KOPT-K1 (cell line): ENCODE data around the gene EPM2A.
"Not testable (repeated sequence)": the region's sequence is repeated elsewhere in the genome, so short reads cannot be mapped to it uniquely, and the experiment has no call there.

Experiments used
- H3K27ac ChIP-seq: fragments of 200-600 bp; sonication (generic); 2 replicates; pipeline ENCODE4 v1.5.1; 2016; ENCODE audit warnings: antibody characterized with exemption, mild to moderate bottlenecking, low read depth, low read length; ENCODE audit not compliant: poor library complexity, severe bottlenecking
- H3K36me3 ChIP-seq: fragments of 200-600 bp; sonication (generic); 2 replicates; pipeline ENCODE4 v1.5.1; 2017; ENCODE audit warnings: antibody characterized with exemption, mild to moderate bottlenecking, low read length, moderate library complexity; ENCODE audit not compliant: insufficient read depth
- H3K9me3 ChIP-seq: fragments of 200-600 bp; sonication (generic); 2 replicates; pipeline ENCODE4 v1.5.1; 2017; ENCODE audit warnings: antibody characterized with exemption, low read length, mild to moderate bottlenecking; ENCODE audit not compliant: insufficient read depth, poor library complexity, severe bottlenecking

The EPM2A gene

DNA sequence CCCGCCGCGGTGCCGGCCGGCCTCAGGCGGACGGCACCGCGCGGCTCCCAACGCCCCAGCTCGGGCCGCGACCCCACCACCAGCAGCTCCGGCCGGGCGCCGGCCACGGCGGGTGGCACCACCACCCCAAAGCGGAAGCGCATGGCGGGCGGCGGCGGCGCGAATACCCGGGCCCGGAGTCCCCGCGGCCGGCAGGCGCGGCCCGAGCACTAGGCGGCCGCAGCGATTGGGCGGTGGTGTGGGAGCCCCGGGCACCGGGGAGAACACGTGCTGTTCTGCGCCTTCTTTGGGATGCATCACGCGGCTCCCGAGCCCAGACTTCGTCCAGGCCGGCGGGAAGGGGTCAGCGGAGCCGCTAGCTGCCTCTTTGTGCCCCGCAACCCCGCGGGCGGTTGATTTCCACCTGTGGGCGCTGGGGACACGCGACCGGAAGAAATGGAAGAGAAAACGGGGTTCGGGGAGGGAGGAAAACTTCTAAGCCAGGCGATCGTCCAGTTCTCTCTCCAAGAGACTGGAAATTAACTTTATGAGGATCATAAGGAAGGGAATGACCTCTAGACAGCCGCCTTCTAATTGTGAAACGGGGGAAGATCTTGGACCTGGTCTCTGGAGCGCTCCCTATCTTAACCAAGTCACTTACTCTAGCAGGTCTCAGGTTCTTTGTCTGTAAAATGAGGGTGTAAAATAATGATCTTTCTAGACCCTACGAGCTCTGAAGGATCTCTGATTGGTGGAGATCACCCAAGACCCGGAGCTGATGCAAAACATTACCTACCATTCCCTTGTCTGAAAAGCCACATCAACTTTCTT is at the start of gene EPM2A:
Gene EPM2A (minus strand): TSS at position 165 of the 810 bp plus-strand sequence. CDS start 22 bp downstream, at position 143.
- Histone ChIP-seq H3K9me3 (no peaks in the 10 kb centered on the region), H3K27ac (peak within 1 kb of the TSS; percentile 99), H3K36me3 (no peaks in the 10 kb centered on the region)

DNA sequence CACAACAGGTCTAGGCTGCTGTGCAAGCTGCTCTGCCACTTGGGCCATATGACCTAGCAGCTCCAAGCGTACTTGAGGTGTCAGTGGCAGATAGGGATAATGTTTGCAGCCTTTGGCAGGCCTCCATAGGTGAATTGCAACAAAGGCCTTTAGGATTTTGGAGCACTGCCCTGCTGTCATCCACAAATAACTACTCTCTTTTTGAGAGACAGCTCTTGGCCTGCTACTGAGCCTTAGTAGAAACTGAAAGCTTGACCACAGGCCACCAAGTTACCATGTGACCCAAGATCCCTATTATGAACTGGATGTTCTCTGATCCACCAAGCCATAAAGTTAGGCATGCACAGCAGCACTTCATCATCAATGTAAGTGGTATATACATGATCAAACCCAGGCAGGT is 49.4 kb upstream of the EPM2A start:
- no peak overlapping the region for H3K27ac ChIP-seq
- H3K9me3 ChIP-seq: peaks cover 7% of the 10 kb centered on the region
- H3K36me3 ChIP-seq: no peaks in the 10 kb centered on the region

DNA sequence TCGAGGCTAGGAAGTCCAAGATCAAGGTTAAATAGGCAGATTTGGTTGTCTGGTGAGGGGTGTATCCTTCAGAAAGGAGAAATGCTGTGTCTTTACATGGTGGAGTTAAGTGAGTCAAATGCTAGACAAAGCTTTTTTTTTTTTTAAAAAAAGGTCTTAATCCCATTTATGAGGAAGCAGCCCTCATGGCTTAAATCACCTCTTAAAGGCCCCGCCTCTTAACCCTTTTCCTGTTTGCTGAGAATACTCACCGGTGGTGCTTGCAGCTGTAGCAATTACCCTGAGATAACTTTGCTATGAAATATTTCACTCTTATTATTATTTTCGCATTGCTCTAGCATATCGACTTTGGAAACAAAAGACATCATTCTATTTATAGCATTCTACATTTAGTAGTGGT is 48.5 kb upstream of the EPM2A start:
- H3K9me3 ChIP-seq: peaks cover 5% of the 10 kb centered on the region
- no peaks in the 10 kb centered on the region for H3K36me3 ChIP-seq
- no peak overlapping the region for H3K27ac ChIP-seq

DNA sequence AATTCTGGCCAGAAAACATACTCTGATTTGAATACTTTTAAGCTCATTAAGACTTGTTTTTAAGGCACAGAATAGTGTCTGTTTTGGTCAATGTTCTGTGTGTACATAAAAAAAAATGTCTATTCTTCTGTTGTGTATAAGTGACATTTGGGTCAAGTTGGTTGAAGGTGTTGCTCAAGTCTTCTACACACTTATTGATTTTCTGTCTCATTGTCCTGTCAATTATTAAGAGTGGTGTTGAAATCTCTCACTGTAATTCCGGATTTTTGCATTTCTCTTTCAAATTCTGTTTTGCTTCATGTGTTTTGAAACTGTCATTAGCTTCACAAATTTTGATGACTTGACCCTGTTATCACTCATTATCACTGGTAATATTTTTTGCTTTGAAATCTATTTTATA is 37.5 kb upstream of the EPM2A start:
- Histone ChIP-seq H3K36me3 (no peaks in the 10 kb centered on the region), H3K27ac (no peak overlapping the region), H3K9me3 (peaks cover 4% of the 10 kb centered on the region)

DNA sequence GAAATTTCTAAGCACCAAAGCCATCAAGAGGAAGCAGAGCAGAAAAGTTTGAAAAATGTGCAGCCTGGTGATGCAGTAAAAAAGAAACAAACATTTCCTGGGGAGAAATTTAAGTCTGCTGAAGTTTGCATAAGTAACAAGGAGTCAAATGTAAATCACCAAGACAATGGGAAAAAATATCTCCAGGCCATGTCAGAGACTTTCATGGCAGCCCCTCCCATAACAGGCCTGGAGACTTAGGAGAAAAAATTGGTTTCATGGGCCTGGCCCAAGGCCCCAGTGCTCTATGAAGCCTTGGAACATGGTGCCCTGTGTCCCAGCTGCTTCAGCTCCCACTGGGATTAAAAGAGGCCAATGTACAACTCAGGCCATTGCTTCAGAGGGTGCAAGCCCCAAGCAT is 30.1 kb upstream of the EPM2A start:
- Histone ChIP-seq H3K27ac (no peak overlapping the region), H3K36me3 (no peaks in the 10 kb centered on the region), H3K9me3 (no peaks in the 10 kb centered on the region)

DNA sequence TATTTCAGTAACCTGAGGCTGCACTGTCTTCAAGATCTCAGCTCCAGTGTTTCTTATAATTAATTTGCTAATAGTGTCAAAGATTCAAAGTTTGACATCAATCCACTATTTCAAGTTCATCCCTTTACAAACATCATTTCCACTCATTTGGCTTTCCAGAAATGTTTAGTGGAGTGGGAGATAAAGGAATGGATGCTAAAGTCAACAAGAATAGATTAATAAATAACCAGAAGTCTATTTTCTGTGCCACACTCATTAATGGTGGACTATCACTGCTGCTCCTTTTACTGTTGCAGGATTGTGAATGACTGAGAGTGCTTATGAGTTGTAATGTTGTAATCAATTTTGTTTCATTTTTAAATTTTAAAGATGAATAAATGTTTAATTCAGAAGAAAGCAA is 28.4 kb upstream of the EPM2A start:
- no peaks in the 10 kb centered on the region for H3K36me3 ChIP-seq
- no peaks in the 10 kb centered on the region for H3K9me3 ChIP-seq

DNA sequence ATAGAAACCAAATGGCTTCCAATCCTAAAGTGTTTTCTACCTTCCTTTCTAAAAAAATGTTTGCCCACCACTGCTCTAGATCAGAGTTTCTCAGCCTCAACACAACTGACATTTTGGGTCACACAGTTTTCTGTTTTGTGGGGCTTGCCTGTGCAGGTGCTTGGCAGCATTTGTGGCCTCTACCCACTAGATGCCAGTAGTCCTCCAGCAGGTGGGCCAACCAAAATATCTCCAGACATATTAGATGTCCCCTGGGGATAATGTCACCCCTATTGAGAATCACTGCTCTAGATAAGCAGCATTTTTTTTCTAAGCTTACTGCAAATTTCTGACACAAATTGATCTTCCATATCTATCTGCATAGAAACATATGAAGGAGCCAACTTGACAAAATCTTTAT is 26.3 kb upstream of the EPM2A start:
- no peaks in the 10 kb centered on the region for H3K9me3 ChIP-seq
- no peak overlapping the region for H3K27ac ChIP-seq
- H3K36me3 ChIP-seq: no peaks in the 10 kb centered on the region

More for the DNA sequence above, 28.4 kb upstream of the EPM2A start:
- H3K27ac ChIP-seq: no peak overlapping the region

DNA sequence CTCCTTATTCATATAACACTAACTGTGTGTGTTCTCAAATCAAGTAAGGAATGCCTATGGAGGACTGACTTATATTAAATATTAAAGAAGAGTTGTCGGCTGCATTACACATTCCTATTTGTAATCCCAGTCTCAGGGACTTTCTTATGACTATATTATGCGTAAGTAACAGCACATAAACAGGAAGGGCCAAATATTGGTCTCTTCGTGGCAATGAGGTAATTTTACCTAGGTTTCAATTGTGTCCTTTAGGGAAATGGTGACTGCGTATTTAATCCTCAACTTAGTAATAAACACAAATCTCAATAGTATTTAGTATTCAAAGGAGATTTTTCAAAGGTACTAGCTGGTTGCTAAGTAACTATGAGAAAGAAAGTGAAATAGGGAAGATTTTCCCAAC is 22.8 kb upstream of the EPM2A start:
- no peak overlapping the region for H3K27ac ChIP-seq
- H3K36me3 ChIP-seq: no peaks in the 10 kb centered on the region

DNA sequence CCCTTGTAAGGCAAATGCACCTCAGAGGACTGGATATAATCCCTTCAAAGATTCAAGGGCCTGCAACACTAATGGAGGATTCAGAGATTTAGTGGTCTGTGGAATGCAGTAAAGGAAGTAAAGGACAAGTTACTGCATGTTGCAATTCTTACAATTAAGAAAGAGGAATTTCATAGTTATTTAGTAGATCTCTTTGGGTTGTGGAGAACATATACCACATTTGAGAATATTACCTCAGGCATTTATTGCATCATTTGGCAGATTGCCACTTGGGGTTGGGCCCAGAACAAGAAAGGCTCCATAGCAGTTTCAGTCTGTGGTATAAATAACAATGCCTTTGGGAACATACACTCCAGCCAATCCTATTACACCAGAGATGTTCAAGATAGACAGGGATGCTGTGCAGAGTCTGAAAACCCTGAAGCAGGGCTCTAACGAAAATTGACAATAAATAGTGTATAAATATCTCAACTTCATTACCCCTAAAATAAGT is 20.9 kb upstream of the EPM2A start:
- no peaks in the 10 kb centered on the region for H3K36me3 ChIP-seq
- H3K9me3 ChIP-seq: no peaks in the 10 kb centered on the region
- no peak overlapping the region for H3K27ac ChIP-seq

More for the DNA sequence above, 22.8 kb upstream of the EPM2A start:
- H3K9me3 ChIP-seq: no peaks in the 10 kb centered on the region

DNA sequence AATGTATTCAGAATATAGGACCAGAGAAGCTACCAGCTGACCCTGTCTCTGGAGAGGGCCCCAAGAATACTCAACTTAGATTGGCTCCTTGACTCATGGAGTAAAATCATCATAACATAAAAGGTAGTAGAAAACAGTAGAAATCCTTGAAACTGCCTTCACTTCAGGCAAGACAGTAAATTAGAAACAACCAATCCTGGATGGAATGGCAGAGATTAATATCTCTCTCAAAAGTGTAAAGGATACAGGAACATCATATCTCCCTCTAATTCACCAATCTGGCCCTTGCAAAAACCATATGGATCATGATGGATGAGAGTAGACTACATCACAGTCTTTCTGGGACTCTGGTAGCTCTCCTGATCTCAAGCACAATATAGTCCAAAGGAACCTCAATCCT is 20.4 kb upstream of the EPM2A start:
- Histone ChIP-seq H3K36me3 (no peaks in the 10 kb centered on the region), H3K27ac (no peak overlapping the region), H3K9me3 (no peaks in the 10 kb centered on the region)

DNA sequence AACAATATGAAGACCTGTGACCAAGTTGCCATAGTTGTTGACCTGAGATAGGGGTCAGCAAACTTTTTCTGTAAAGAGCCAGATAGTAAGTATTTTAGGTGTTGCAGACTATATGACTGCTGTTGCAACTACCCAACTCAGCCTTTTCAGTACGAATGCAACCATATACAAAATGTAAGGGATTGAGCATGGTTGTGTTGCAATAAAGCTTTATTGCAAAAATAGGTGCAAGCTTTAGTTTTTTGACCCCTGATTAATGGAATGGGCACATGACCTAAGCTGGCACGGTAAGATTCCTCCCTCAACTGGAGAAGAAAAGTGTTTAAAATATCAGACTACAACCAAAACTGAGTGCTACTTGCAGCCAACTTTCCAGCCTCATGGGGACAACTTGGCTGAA is 17.3 kb upstream of the EPM2A start:
- Histone ChIP-seq H3K27ac (no peak overlapping the region), H3K9me3 (peaks cover 4% of the 10 kb centered on the region), H3K36me3 (no peaks in the 10 kb centered on the region)

DNA sequence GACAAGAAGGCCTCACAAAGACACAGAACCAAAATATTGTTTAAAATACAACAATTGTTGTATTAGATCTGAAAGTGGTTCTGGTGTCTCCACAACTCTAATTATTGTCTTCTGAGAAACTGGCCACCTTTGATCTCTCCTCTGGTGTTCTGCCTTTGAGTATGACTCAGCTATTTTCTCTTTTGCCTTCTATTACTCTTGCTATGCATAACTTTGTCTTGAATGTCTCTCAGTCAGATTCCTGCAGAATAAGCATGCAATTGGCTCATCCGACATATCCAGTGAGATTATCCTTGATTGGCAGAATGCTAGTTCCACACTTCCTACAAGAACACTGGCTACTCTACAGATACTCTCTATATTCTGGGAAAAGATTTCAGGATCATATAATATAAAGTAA is 14.3 kb upstream of the EPM2A start:
- Histone ChIP-seq H3K9me3 (peaks cover 4% of the 10 kb centered on the region), H3K27ac (peak overlapping the region; percentile 39), H3K36me3 (no peaks in the 10 kb centered on the region)

DNA sequence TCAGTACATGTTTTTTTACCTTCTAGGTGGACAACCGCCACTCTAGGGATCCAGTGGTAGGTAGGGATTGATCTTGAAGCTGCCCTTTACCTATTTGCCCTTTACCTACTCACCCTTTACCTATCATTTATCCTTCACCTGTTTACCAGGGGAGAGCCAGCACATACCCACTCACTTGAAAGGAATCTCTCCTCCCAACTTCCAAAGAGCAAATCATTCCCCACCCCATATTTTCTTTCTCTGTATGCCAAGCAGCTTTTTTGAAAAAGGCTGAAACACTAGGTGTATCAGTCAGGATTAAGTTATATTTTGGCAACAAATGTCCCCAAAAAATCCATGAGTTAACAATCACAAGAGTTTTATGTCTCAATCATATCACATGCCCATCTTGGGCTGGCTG is 10.5 kb upstream of the EPM2A start:
- Histone ChIP-seq H3K9me3 (peaks cover 4% of the 10 kb centered on the region), H3K36me3 (no peaks in the 10 kb centered on the region), H3K27ac (no peak overlapping the region)

DNA sequence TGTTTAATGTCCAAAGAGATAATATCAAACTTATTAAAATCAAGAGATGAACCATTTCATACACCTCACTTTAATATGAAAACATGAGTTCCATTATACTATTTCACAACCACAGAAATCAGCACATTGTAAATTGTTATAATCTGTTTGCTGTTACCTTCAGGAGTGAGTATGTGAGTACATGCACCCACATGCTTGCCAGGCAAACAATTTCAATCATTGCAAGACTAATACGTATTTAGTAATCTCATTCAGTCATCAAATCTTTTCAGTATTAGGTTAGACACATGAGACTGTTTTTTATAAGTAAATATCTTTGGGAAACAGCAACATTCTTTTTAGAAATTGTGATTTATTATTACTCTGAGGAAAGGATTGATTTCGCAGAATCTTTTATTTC is 9.3 kb upstream of the EPM2A start:
- no peaks in the 10 kb centered on the region for H3K36me3 ChIP-seq
- no peak overlapping the region for H3K27ac ChIP-seq

DNA sequence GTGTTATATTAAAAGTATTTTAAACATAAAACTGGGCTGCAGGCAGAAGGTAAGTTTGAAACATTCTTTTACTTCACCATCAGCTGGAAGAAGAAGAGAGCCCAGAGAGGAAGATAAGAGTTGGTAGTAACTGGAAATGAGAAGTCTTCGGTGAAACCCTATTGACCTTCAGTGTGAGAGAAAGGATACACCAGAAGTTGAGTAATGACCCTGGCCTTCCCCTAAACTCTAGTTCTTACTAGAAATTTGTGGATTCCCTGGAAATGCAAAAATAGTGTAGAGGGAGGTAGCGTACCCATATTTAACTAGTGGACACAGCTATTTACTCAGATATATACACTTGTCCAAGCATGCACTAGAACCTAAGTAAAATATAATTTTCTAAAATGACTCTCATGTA is 8.0 kb upstream of the EPM2A start:
- Histone ChIP-seq H3K27ac (no peak overlapping the region), H3K9me3 (peaks cover 4% of the 10 kb centered on the region), H3K36me3 (no peaks in the 10 kb centered on the region)

More for the DNA sequence above, 9.3 kb upstream of the EPM2A start:
- H3K9me3 ChIP-seq: peaks cover 4% of the 10 kb centered on the region

DNA sequence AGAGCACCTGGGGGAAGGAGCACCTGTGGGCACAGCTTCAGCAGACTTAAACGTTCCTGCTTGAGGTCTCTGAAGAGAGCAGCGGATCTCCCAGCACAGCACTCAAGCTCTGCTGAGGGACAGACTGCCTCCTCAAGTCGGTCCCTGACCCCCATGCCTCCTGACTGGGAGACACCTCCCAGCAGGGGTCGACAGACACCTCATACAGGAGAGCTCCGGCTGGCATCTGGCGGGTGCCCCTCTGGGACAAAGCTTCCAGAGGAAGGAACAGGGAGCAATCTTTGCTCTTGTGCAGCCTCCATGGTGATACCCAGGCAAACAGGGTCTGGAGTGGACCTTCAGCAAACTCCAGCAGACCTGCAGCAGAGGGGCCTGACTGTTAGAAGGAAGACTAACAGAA is 7.2 kb upstream of the EPM2A start:
- not testable (repeated sequence) for H3K36me3 ChIP-seq, H3K27ac ChIP-seq

More for the DNA sequence above, 7.2 kb upstream of the EPM2A start:
- not testable (repeated sequence) for H3K9me3 ChIP-seq
